ENCODE results near the gene ADAM29.

GRCh38 chr4:174930895-174931294 is 12.7 kb downstream of the ADAM29 start:
- TF ChIP-seq CTCF (IDR thresholded peaks at IDR 0.05) (no peak), POLR2A (IDR thresholded peaks at IDR 0.05) (no peak)

Data from uterus (tissue), 2 donors.